GM19043 (cell line): ENCODE data around the gene LPCAT3.

ENCODE experiments used
- ATAC-seq: cut with Tn5 transposase; IDR thresholded peaks from one replicate; pipeline ENCODE4 v1.9.1; 2021; ENCODE audit warnings: low read depth; ENCODE audit not compliant: unreplicated experiment

Gene LPCAT3

GRCh38 chr12:6966351-6966750 is 51.9 kb downstream of the LPCAT3 start:
- ATAC-seq = no peak

- no peak for ATAC-seq
Measured at GRCh38 chr12:6965714-6966113, 52.6 kb downstream of the LPCAT3 start.

GRCh38 chr12:6965026-6965661 is 53.1 kb downstream of the LPCAT3 start:
- ATAC-seq = peak; percentile 52

- no peak for ATAC-seq
Measured at GRCh38 chr12:6964605-6965025, 53.7 kb downstream of the LPCAT3 start.

- ATAC-seq = no peak
Measured at GRCh38 chr12:6963791-6964413, 54.4 kb downstream of the LPCAT3 start.

- ATAC-seq = no peak
Measured at GRCh38 chr12:6963016-6963731, 55.1 kb downstream of the LPCAT3 start.

- no peak for ATAC-seq
Measured at GRCh38 chr12:6962285-6963015, 55.8 kb downstream of the LPCAT3 start.

GRCh38 chr12:6961695-6962284 is 56.5 kb downstream of the LPCAT3 start:
- no peak for ATAC-seq

- no peak for ATAC-seq
Measured at GRCh38 chr12:6961278-6961694, 57.0 kb downstream of the LPCAT3 start.

- no peak for ATAC-seq
Measured at GRCh38 chr12:6960593-6961277, 57.5 kb downstream of the LPCAT3 start.

- ATAC-seq = no peak
Measured at GRCh38 chr12:6959805-6960592, 58.3 kb downstream of the LPCAT3 start.

- ATAC-seq = peak; percentile 53
Measured at GRCh38 chr12:6959058-6959804, 59.0 kb downstream of the LPCAT3 start.

GRCh38 chr12:6958609-6959057 is 59.6 kb downstream of the LPCAT3 start:
- no peak for ATAC-seq

GRCh38 chr12:6957741-6958608 is 60.3 kb downstream of the LPCAT3 start:
- no peak for ATAC-seq

- no peak for ATAC-seq
Measured at GRCh38 chr12:6957151-6957701, 61.0 kb downstream of the LPCAT3 start.

- no peak for ATAC-seq
Measured at GRCh38 chr12:6956021-6956727, 62.1 kb downstream of the LPCAT3 start.
